ENCODE measurements around the gene PRDX1. TPM values are rescaled to one million over a fixed set of nuclear protein-coding genes. Genes with fewer than 3 reads are reported as not detected.

PRDX1 gene
- 539 TPM for polyA plus RNA-seq (2013, experiment 1 of 2; ENCODE audit: insufficient read length)
- 375 TPM for polyA plus RNA-seq (2013, experiment 2 of 2; ENCODE audit: insufficient read length)

GRCh38 chr1:45521413-45522323, at the start of gene PRDX1:
Gene PRDX1, minus strand, starts transcription at chr1:45521884. Its CDS starts 2,841 bp downstream, at chr1:45519043.
- peak; percentile 96 for DNase-seq

GRCh38 chr1:45570631-45571030, 48.9 kb upstream of the PRDX1 start:
- DNase-seq: no peak

GRCh38 chr1:45569962-45570581, 48.4 kb upstream of the PRDX1 start:
- peak; percentile 64 for DNase-seq

- no peak for DNase-seq
Observed at GRCh38 chr1:45569571-45569961, 47.9 kb upstream of the PRDX1 start.

GRCh38 chr1:45568421-45568820, 46.7 kb upstream of the PRDX1 start:
- no peak for DNase-seq

GRCh38 chr1:45567911-45568310, 46.2 kb upstream of the PRDX1 start:
- no peak for DNase-seq

- DNase-seq: no peak
Observed at GRCh38 chr1:45566722-45567121, 45.0 kb upstream of the PRDX1 start.

- no peak for DNase-seq
Observed at GRCh38 chr1:45563843-45564242, 42.2 kb upstream of the PRDX1 start.

GRCh38 chr1:45557422-45557944, 35.8 kb upstream of the PRDX1 start:
- DNase-seq: no peak

GRCh38 chr1:45554198-45554597, 32.5 kb upstream of the PRDX1 start:
- DNase-seq: no peak

GRCh38 chr1:45552331-45552730, 30.6 kb upstream of the PRDX1 start:
- no peak for DNase-seq

GRCh38 chr1:45551684-45552083, 30.0 kb upstream of the PRDX1 start:
- no peak for DNase-seq

- peak; percentile 85 for DNase-seq
Observed at GRCh38 chr1:45550401-45551351, 29.0 kb upstream of the PRDX1 start, which contains the start of gene AKR1A1. Gene AKR1A1, plus strand, starts transcription at chr1:45550826. Its CDS starts 10,969 bp downstream, at chr1:45561795.

- no peak for DNase-seq
Observed at GRCh38 chr1:45545553-45546310, 24.0 kb upstream of the PRDX1 start.

GRCh38 chr1:45545019-45545493, 23.4 kb upstream of the PRDX1 start:
- DNase-seq: no peak

GRCh38 chr1:45544530-45544929, 22.8 kb upstream of the PRDX1 start:
- no peak for DNase-seq

- DNase-seq: no peak
Observed at GRCh38 chr1:45543581-45544417, 22.1 kb upstream of the PRDX1 start.

- DNase-seq: no peak
Observed at GRCh38 chr1:45542591-45542990, 20.9 kb upstream of the PRDX1 start.

- DNase-seq: no peak
Observed at GRCh38 chr1:45541193-45541592, 19.5 kb upstream of the PRDX1 start.

- DNase-seq: no peak
Observed at GRCh38 chr1:45536886-45537285, 15.2 kb upstream of the PRDX1 start.

Data from fibroblast of skin of back (primary cell).